ENCODE results near the gene HDAC4.
"Not testable (repeated sequence)": the region's sequence is repeated elsewhere in the genome, so short reads cannot be mapped to it uniquely, and the experiment has no call there.

HDAC4 gene

GRCh38 chr2:239400596-239401066, at the start of gene HDAC4:
TSS of gene HDAC4 (minus strand) at chr2:239401020. CDS start at chr2:239352699, 48,321 bp downstream.
- no peak for DNase-seq

- not testable (repeated sequence) for DNase-seq
Measured at GRCh38 chr2:239449468-239449867, 48.6 kb upstream of the HDAC4 start.

GRCh38 chr2:239445771-239446524, 45.1 kb upstream of the HDAC4 start:
- DNase-seq: no peak

GRCh38 chr2:239444626-239445577, 44.1 kb upstream of the HDAC4 start:
- DNase-seq: no peak

- DNase-seq: no peak
Measured at GRCh38 chr2:239443666-239444567, 43.1 kb upstream of the HDAC4 start.

- DNase-seq: no peak
Measured at GRCh38 chr2:239443102-239443620, 42.3 kb upstream of the HDAC4 start.

GRCh38 chr2:239442192-239442591, 41.4 kb upstream of the HDAC4 start:
- no peak for DNase-seq

GRCh38 chr2:239441261-239442078, 40.6 kb upstream of the HDAC4 start:
- no peak for DNase-seq

GRCh38 chr2:239440511-239440959, 39.7 kb upstream of the HDAC4 start:
- no peak for DNase-seq

- DNase-seq: no peak
Measured at GRCh38 chr2:239439754-239440315, 39.0 kb upstream of the HDAC4 start.

- no peak for DNase-seq
Measured at GRCh38 chr2:239438995-239439753, 38.4 kb upstream of the HDAC4 start.

GRCh38 chr2:239438368-239438767, 37.5 kb upstream of the HDAC4 start:
- no peak for DNase-seq

GRCh38 chr2:239436669-239437335, 36.0 kb upstream of the HDAC4 start:
- DNase-seq: no peak

GRCh38 chr2:239436076-239436475, 35.3 kb upstream of the HDAC4 start:
- DNase-seq: no peak

GRCh38 chr2:239433777-239434403, 33.1 kb upstream of the HDAC4 start:
- no peak for DNase-seq

GRCh38 chr2:239432174-239432573, 31.4 kb upstream of the HDAC4 start:
- DNase-seq: no peak

- no peak for DNase-seq
Measured at GRCh38 chr2:239431536-239431935, 30.7 kb upstream of the HDAC4 start.

GRCh38 chr2:239429473-239430350, 28.9 kb upstream of the HDAC4 start:
- DNase-seq: no peak

All from stimulated activated CD4-positive, alpha-beta T cell treated with anti-CD3 and anti-CD28 coated beads, Interleukin-4, amount 100 ng/mL, for 1 hour (primary cell).